ENCODE data around the gene PPM1H. TPM values are rescaled to one million over a fixed set of nuclear protein-coding genes. Genes with fewer than 3 reads are reported as not detected.

Gene PPM1H
- total RNA-seq, 4 donors from 2014 or later = 1.4 to 4.9 (median 2.4) TPM

DNA sequence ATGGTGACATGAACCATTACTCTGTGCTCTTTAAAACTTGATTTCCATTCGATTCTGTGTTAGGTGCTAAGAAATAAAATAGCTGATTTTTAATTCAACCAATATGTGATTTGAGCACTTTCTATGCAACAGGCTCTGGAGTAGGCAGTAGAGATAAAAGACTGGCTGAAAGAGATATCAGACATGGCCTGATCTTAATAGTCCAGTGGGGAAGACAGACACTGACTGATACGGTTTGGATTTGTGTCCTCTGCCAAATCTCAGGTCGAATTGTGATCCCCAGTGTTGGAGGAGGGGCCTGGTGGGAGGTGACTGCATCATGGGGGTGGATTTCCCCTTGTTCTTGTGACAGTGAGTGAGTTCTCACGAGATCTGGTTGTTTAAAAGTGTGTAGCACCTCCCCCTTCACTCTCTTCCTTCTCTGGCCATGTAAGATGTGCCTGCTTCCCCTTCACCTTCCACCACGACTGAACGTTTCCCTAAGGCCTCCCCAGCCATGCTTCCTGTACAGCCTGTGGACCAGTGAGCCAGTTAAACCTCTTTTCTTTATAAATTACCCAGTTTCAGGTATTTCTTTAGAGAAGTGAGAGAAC, 128.6 kb downstream of the PPM1H start:
- TF ChIP-seq, protein P1, sequence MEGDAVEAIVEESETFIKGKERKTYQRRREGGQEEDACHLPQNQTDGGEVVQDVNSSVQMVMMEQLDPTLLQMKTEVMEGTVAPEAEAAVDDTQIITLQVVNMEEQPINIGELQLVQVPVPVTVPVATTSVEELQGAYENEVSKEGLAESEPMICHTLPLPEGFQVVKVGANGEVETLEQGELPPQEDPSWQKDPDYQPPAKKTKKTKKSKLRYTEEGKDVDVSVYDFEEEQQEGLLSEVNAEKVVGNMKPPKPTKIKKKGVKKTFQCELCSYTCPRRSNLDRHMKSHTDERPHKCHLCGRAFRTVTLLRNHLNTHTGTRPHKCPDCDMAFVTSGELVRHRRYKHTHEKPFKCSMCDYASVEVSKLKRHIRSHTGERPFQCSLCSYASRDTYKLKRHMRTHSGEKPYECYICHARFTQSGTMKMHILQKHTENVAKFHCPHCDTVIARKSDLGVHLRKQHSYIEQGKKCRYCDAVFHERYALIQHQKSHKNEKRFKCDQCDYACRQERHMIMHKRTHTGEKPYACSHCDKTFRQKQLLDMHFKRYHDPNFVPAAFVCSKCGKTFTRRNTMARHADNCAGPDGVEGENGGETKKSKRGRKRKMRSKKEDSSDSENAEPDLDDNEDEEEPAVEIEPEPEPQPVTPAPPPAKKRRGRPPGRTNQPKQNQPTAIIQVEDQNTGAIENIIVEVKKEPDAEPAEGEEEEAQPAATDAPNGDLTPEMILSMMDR (IDR thresholded peaks at IDR 0.05) = no peak
- no peak for ATAC-seq (ENCODE audit: low FRiP score)
- DNase-seq (ENCODE audit: low spot score) = no peak

DNA sequence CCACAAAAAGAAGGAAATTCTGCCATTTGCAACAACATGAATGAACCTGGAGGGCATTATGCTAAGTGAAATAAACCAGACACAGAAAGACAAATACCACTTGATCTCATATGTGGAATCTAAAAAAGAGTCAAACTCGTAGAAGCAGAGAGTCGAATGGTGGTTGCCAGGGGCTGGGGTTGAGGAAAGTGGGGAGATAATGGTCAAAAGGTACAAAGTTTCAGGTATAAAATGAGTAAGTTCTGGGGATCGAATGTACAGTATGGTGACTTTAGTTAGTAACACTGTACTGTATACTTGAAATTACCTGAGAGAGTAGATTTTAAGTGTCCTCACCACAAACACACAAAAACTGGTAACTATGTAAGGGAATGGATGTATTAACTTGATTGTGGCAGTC, 129.4 kb downstream of the PPM1H start:
- TF ChIP-seq, protein P1 (IDR thresholded peaks at IDR 0.05) = no peak
- no peak for ATAC-seq (ENCODE audit: low FRiP score)
- no peak for DNase-seq (ENCODE audit: low spot score)

DNA sequence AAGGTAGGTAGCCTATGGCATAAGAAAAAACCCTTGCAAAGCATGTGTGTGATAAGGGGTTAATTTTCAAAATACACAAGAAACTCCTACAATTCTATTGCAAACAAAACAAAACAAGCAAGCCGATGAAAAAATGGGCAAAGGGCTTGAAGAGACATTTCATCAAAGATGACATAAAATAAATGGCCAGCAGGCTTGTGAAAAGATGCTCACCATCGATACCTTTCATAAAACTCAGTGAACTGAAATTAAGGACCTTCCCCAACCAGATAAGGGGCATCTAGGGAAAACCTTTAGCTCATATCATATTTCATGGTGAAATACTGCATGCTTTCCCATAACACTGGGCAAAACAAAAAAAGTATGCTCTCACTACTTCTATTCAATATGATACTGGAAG, 131.2 kb downstream of the PPM1H start:
- TF ChIP-seq, protein P1 (IDR thresholded peaks at IDR 0.05) = no peak
- DNase-seq (ENCODE audit: low spot score) = no peak
- ATAC-seq (ENCODE audit: low FRiP score) = no peak

DNA sequence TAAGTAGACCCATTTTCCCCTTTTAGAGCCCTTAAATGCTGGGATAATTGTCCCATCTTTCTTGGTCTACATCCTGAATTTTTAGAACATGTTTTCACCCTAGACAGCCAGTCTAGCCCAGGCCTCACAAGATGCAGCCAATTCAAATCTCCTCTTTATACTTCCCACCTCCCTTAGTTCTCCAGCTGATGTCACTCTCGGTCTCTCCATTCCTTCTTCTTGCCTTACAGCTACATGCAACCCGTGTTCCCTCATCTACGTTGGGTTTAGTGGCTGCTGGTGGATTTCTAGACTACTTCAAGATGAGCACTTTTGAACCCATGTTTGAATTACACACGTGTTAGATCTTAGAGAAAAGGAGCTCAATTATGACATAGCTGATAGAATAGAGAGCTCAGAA, 132.0 kb downstream of the PPM1H start:
- TF ChIP-seq, protein P1 (IDR thresholded peaks at IDR 0.05) = no peak

DNA sequence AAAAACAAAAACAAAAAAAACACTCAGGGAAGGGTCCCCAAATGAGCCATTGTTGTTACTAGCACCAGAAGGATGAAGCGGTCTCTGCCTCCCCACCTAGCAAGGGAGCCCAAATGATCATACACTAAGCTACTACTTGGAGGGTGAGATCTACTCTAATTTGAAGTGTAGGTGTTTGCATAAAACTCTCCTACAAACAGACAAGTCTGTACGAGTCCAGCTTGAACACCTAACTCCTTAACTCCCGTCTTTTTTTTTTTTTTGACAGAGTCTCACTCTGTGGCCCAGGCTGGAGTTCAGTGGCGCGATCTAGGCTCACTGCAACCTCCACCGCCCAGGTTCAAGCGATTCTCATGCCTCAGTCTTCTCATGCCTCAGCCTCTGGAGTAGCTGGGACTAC, 132.6 kb downstream of the PPM1H start:
- TF ChIP-seq, protein P1 (IDR thresholded peaks at IDR 0.05) = no peak
- DNase-seq (ENCODE audit: low spot score) (no peak), ATAC-seq (ENCODE audit: low FRiP score) (no peak)

More for the DNA sequence above, 132.0 kb downstream of the PPM1H start:
- no peak for ATAC-seq (ENCODE audit: low FRiP score)
- DNase-seq (ENCODE audit: low spot score) = no peak

DNA sequence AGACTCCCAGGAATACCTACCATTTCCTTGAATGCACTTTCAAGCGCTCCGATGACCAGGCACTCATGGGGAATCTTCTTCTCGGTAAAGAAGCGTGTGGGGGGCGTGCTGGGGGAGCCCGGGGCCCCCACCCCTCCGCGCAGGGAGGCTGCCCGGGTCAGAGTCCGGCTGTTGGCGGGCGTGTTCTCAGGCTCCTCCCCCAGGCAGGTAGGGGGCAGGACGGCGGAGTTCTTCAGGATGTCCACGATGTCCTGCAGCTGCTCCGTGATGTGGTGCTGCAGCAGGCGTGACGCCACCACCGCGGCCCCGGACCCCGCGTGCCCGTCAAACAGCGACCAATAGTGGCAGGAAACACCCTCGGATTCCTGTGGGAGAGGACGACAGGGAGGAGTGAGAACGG, 133.2 kb downstream of the PPM1H start:
- TF ChIP-seq, protein P1 (IDR thresholded peaks at IDR 0.05) = no peak
- DNase-seq (ENCODE audit: low spot score) (no peak), ATAC-seq (ENCODE audit: low FRiP score) (no peak)

DNA sequence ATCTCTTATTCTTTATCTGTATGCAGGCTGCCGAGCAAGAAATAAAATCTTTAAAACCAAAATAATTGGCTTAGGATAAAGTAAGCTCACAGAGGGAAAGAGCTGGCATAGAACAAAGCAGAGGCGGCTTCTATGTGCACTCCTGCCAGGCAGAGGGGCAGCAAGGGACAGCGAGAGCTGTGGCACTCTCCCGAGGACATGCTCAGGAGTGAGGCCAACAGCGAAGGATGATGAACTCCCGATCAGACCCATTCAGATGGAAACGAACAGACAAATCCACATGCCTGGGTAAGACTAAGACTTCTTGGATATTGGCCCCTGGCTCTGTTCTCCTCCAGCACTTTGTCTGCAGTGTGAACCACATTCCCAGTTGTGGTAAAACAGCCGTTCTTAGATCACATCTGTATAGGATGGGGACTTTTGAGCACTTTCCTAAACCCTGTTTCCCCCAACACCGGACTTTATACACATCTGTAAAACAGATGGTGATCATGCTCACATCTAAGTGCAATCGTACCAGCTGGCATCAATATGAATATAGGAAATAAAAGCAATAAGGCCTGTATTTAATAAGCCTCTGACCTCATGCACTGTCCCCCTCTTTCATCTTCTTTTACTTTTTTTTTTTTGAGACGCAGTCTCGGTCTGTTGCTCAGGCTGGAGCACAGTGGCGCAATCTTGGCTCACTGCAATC, 134.1 kb downstream of the PPM1H start:
- TF ChIP-seq, protein P1 (IDR thresholded peaks at IDR 0.05) = no peak
- DNase-seq (ENCODE audit: low spot score) (no peak), ATAC-seq (ENCODE audit: low FRiP score) (no peak)

All from omental fat pad (tissue), 4 donors.